Trophoblast cell (in vitro differentiated cells and primary cell): Measurements from ENCODE around the gene SAP30L.
A peak's percentile ranks its signal among the peaks of the same experiment; 100 is the strongest.

Source experiments
- DNase-seq, 2 donors: peaks; one replicate each; pipeline ENCODE4 v3.0.0-alpha.2; 2016
- H2AFZ ChIP-seq: 2 replicates; pipeline ENCODE4 v1.6.1; 2013; ENCODE audit warnings: low read length, moderate library complexity, mild to moderate bottlenecking; ENCODE audit not compliant: insufficient read depth, poor library complexity
- H2AK5ac ChIP-seq: 2 replicates; pipeline ENCODE4 v1.6.1; 2013; ENCODE audit warnings: mild to moderate bottlenecking, low read length
- H2BK120ac ChIP-seq: 2 replicates; pipeline ENCODE4 v1.6.1; 2013; ENCODE audit warnings: low read length, mild to moderate bottlenecking, moderate library complexity; ENCODE audit not compliant: insufficient read depth, poor library complexity
- H2BK12ac ChIP-seq: 2 replicates; pipeline ENCODE4 v1.6.1; 2013; ENCODE audit warnings: mild to moderate bottlenecking, low read length, moderate library complexity
- H2BK5ac ChIP-seq: 2 replicates; pipeline ENCODE4 v1.6.1; 2013; ENCODE audit warnings: low read length, low read depth, moderate library complexity, mild to moderate bottlenecking; ENCODE audit not compliant: poor library complexity
- H3K14ac ChIP-seq: 2 replicates; pipeline ENCODE4 v1.6.1; 2013; ENCODE audit warnings: mild to moderate bottlenecking, low read length
- H3K18ac ChIP-seq: 2 replicates; pipeline ENCODE4 v1.6.1; 2013; ENCODE audit warnings: mild to moderate bottlenecking, low read length
- H3K23ac ChIP-seq: 2 replicates; pipeline ENCODE4 v1.6.1; 2013; ENCODE audit warnings: low read length
- H3K27ac ChIP-seq: 2 replicates; pipeline ENCODE4 v1.5.1; 2013; ENCODE audit warnings: low read depth, mild to moderate bottlenecking, inconsistent platforms, low read length, moderate library complexity
- H3K27me3 ChIP-seq: 2 replicates; pipeline ENCODE4 v1.6.1; 2013; ENCODE audit warnings: inconsistent platforms, mild to moderate bottlenecking, low read length, moderate library complexity; ENCODE audit not compliant: insufficient read depth
- H3K36me3 ChIP-seq, 2 experiments: 1 replicate in 1 of 2; 2 replicates in 1 of 2; pipeline ENCODE4 v1.6.1; 2013; ENCODE audit warnings: low read length in 2 of 2, mild to moderate bottlenecking in 2 of 2, moderate library complexity in 1 of 2; ENCODE audit not compliant: insufficient read depth in 2 of 2, control insufficient read depth in 1 of 2
- H3K4ac ChIP-seq: 2 replicates; pipeline ENCODE4 v1.6.1; 2013; ENCODE audit warnings: low read depth, mild to moderate bottlenecking, low read length, moderate library complexity
- H3K4me1 ChIP-seq, 2 experiments: 1 replicate in 1 of 2; 2 replicates in 1 of 2; pipeline ENCODE4 v1.6.1; 2013; ENCODE audit warnings: low read length in 2 of 2, mild to moderate bottlenecking in 2 of 2, moderate library complexity in 1 of 2; ENCODE audit not compliant: insufficient read depth in 2 of 2, control insufficient read depth in 1 of 2
- H3K4me2 ChIP-seq: 2 replicates; pipeline ENCODE4 v1.6.1; 2013; ENCODE audit warnings: inconsistent platforms, mild to moderate bottlenecking, low read length, moderate library complexity
- H3K4me3 ChIP-seq: 2 replicates; pipeline ENCODE4 v1.5.1; 2013; ENCODE audit warnings: mild to moderate bottlenecking, low read depth, low read length, inconsistent platforms
- H3K79me1 ChIP-seq: one replicate; pipeline ENCODE4 v1.6.1; 2013; ENCODE audit warnings: low read length
- H3K79me2 ChIP-seq: 2 replicates; pipeline ENCODE4 v1.6.1; 2013; ENCODE audit warnings: low read length, mild to moderate bottlenecking; ENCODE audit not compliant: control insufficient read depth, insufficient read depth, poor library complexity
- H3K9ac ChIP-seq: 2 replicates; pipeline ENCODE4 v1.6.1; 2013; ENCODE audit warnings: mild to moderate bottlenecking, low read length
- H3K9me3 ChIP-seq: 2 replicates; pipeline ENCODE4 v1.6.1; 2013; ENCODE audit warnings: low read depth, mild to moderate bottlenecking, control low read depth, inconsistent platforms, low read length; ENCODE audit not compliant: insufficient read depth
- H4K12ac ChIP-seq: 2 replicates; pipeline ENCODE4 v1.6.1; 2013; ENCODE audit warnings: low read depth, mild to moderate bottlenecking, low read length, moderate library complexity
- H4K8ac ChIP-seq: 2 replicates; pipeline ENCODE4 v1.6.1; 2013; ENCODE audit warnings: low read depth, mild to moderate bottlenecking, low read length, moderate library complexity
- H4K91ac ChIP-seq: one replicate; pipeline ENCODE4 v1.6.1; 2013; ENCODE audit warnings: low read depth, mild to moderate bottlenecking, low read length, moderate library complexity
- WGBS: extraction: QIAGEN DNeasy Blood & Tissue Kit; methylation state at CpG from one replicate; pipeline ENCODE4 v1.1.7; 2013; ENCODE audit warnings: missing lambda C conversion rate; ENCODE audit not compliant: insufficient read length, insufficient coverage; ENCODE audit errors: extremely low coverage; 5-methylcytosine and 5-hydroxymethylcytosine counted together

SAP30L gene

GRCh38 chr5:154474396-154475334 is 28.9 kb downstream of the SAP30L start:
- peaks cover 51% of the 10 kb centered on the region for H3K79me2 ChIP-seq
- DNase-seq: no peak
- H3K27me3 ChIP-seq: no peaks in the 10 kb centered on the region
- H2BK120ac ChIP-seq: peak overlapping the region; percentile 14
- H3K79me1 ChIP-seq: peaks cover 66% of the 10 kb centered on the region
- no CpG with 5 or more reads among the region's 17 CpGs for WGBS
- H4K12ac ChIP-seq: peak overlapping the region; percentile 56
- peak overlapping the region; percentile 97 for H3K4me3 ChIP-seq
- no peak overlapping the region for H2AFZ ChIP-seq
- peak overlapping the region; percentile 62 for H3K4me2 ChIP-seq
- H2AK5ac ChIP-seq: no peak overlapping the region
- H3K9ac ChIP-seq: peak overlapping the region; percentile 98
- no peak overlapping the region for H4K91ac ChIP-seq
- no peaks in the 10 kb centered on the region for H3K9me3 ChIP-seq
- H3K4ac ChIP-seq: peak overlapping the region; percentile 85
- peak overlapping the region; percentile 85 for H2BK5ac ChIP-seq
- peak overlapping the region; percentile 92 for H3K27ac ChIP-seq
- peak overlapping the region; percentile 65 for H4K8ac ChIP-seq
- no peak overlapping the region for H3K23ac ChIP-seq
- peak overlapping the region; percentile 77 for H3K14ac ChIP-seq
- H3K18ac ChIP-seq: peak overlapping the region; percentile 82
- peaks cover 49 to 52% of the 10 kb centered on the region in 2 experiments for H3K36me3 ChIP-seq
- H2BK12ac ChIP-seq: peak overlapping the region; percentile 16
- H3K4me1 ChIP-seq: peaks cover 2% of the 10 kb centered on the region in 2 experiments

- DNase-seq: no peak
- no CpG with 5 or more reads among the region's 46 CpGs for whole genome bisulfite sequencing
- H2AK5ac ChIP-seq: no peak overlapping the region
- H4K12ac ChIP-seq: peak overlapping the region; percentile 70
- peak overlapping the region; percentile 85 for H3K4ac ChIP-seq
- H2BK12ac ChIP-seq: no peak overlapping the region
- H3K4me1 ChIP-seq: peaks cover under 1 to 2% of the 10 kb centered on the region in 2 experiments
- H3K36me3 ChIP-seq: peaks cover 49 to 52% of the 10 kb centered on the region in 2 experiments
- H3K79me2 ChIP-seq: peaks cover 60% of the 10 kb centered on the region
- peak overlapping the region; percentile 37 for H2BK5ac ChIP-seq
- H2AFZ ChIP-seq: peak overlapping the region; percentile 15
- H3K9ac ChIP-seq: peak overlapping the region; percentile 98
- H3K4me2 ChIP-seq: peak overlapping the region; percentile 62
- H3K79me1 ChIP-seq: peaks cover 73% of the 10 kb centered on the region
- peak overlapping the region; percentile 72 for H3K14ac ChIP-seq
- no peaks in the 10 kb centered on the region for H3K9me3 ChIP-seq
- H4K91ac ChIP-seq: peak overlapping the region; percentile 50
- peak overlapping the region; percentile 84 for H4K8ac ChIP-seq
- no peaks in the 10 kb centered on the region for H3K27me3 ChIP-seq
- H3K27ac ChIP-seq: peak overlapping the region; percentile 92
- peak overlapping the region; percentile 74 for H3K23ac ChIP-seq
- peak overlapping the region; percentile 95 for H3K18ac ChIP-seq
- peak overlapping the region; percentile 65 for H2BK120ac ChIP-seq
- H3K4me3 ChIP-seq: peak overlapping the region; percentile 97
Measured at GRCh38 chr5:154475591-154476353, 30.0 kb downstream of the SAP30L start.

- Histone ChIP-seq H2BK5ac (peak overlapping the region; percentile 37), H3K9ac (peak overlapping the region; percentile 98), H3K4me3 (peak overlapping the region; percentile 97), H4K12ac (peak overlapping the region; percentile 70), H3K27ac (peak overlapping the region; percentile 92), H3K79me1 (peaks cover 81% of the 10 kb centered on the region), H3K36me3 (peaks cover 49 to 52% of the 10 kb centered on the region in 2 experiments), H3K14ac (peak overlapping the region; percentile 72), H3K4ac (peak overlapping the region; percentile 85), H3K18ac (peak overlapping the region; percentile 95), H3K4me2 (peak overlapping the region; percentile 62), H2AK5ac (no peak overlapping the region), H3K27me3 (no peaks in the 10 kb centered on the region), H3K79me2 (peaks cover 66% of the 10 kb centered on the region), H4K91ac (peak overlapping the region; percentile 50), H4K8ac (peak overlapping the region; percentile 84), H3K4me1 (peaks cover 8 to 10% of the 10 kb centered on the region in 2 experiments), H2BK12ac (no peak overlapping the region), H3K23ac (peak overlapping the region; percentile 74), H3K9me3 (no peaks in the 10 kb centered on the region), H2AFZ (peak overlapping the region; percentile 15), H2BK120ac (peak overlapping the region; percentile 24)
- no CpG with 5 or more reads among the region's 38 CpGs for WGBS
- DNase-seq: no peak
Measured at GRCh38 chr5:154476354-154477205, 30.8 kb downstream of the SAP30L start.
